NOMO-1 treated with DMSO at 0.1 percent for 48 hours (cell line): Measurements from ENCODE around the gene PSMG1.

Experiments
- DNase-seq: peaks from one replicate; lab custom pipeline; 2025; ENCODE audit not compliant: unreplicated experiment; lab: John Stamatoyannopoulos, UW

Gene PSMG1

GRCh38 chr21:39189857-39190604, 6.8 kb upstream of the PSMG1 start:
- no peak for DNase-seq

- DNase-seq = no peak
These were observed 5.4 kb upstream of the PSMG1 start for GRCh38 chr21:39188521-39189139.

- DNase-seq = no peak
These were observed 3.9 kb upstream of the PSMG1 start for GRCh38 chr21:39187141-39187540.

GRCh38 chr21:39186676-39187075, 3.4 kb upstream of the PSMG1 start:
- DNase-seq = no peak

- no peak for DNase-seq
These were observed 1.9 kb upstream of the PSMG1 start for GRCh38 chr21:39185157-39185556.

GRCh38 chr21:39184050-39184980, 1.1 kb upstream of the PSMG1 start:
- DNase-seq = peak; percentile 19

GRCh38 chr21:39182484-39183271, 573 bp downstream of the PSMG1 start:
- DNase-seq = no peak

GRCh38 chr21:39182016-39182415, 1.2 kb downstream of the PSMG1 start:
- DNase-seq = no peak

GRCh38 chr21:39181205-39181818, 1.9 kb downstream of the PSMG1 start:
- DNase-seq = no peak

GRCh38 chr21:39180429-39181019, 2.7 kb downstream of the PSMG1 start:
- no peak for DNase-seq

GRCh38 chr21:39178421-39178820, 4.8 kb downstream of the PSMG1 start:
- DNase-seq = no peak

GRCh38 chr21:39176271-39176709, 7.0 kb downstream of the PSMG1 start:
- no peak for DNase-seq

GRCh38 chr21:39175665-39176064, 7.6 kb downstream of the PSMG1 start:
- no peak for DNase-seq

GRCh38 chr21:39175154-39175553, 8.1 kb downstream of the PSMG1 start:
- no peak for DNase-seq

- no peak for DNase-seq
These were observed 9.3 kb downstream of the PSMG1 start for GRCh38 chr21:39173716-39174680.

- DNase-seq = no peak
These were observed 13.3 kb downstream of the PSMG1 start for GRCh38 chr21:39169906-39170305.

- no peak for DNase-seq
These were observed 14.5 kb downstream of the PSMG1 start for GRCh38 chr21:39168800-39169199.

- no peak for DNase-seq
These were observed 18.7 kb downstream of the PSMG1 start for GRCh38 chr21:39164523-39164922.

GRCh38 chr21:39161064-39161463, 22.2 kb downstream of the PSMG1 start:
- no peak for DNase-seq
